Stimulated activated CD8-positive, alpha-beta memory T cell treated with anti-CD3 and anti-CD28 coated beads, Interleukin-12 subunit alpha, Interleukin-12 subunit beta, amount 100 ng/mL, for 1 hour (primary cell): ENCODE results near the gene KCNH6.

Experiments
- DNase-seq: peaks from one replicate; pipeline ENCODE4 v3.0.0-alpha.2; 2020; ENCODE audit warnings: low read depth

The KCNH6 gene

DNA sequence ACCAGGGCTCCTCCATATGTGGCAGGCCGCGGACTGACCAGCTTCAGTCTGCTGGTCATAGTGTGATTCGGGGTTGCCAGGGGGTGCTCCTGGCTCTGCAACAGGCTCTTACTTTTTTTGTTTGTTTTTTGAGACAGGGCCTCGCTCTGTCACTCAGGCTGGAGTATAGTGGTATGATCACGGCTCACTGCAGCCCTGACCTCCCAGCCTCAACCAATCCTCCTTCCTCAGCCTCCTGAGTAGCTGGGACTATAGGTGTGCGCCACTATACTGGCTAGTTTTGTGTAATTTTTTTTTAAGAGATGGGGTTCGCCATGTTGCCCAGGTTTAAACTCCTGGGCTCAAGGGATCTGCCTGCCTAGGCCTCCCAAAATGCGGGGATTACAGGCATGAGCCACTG lies 11.8 kb upstream of the KCNH6 start:
- DNase-seq = no peak

DNA sequence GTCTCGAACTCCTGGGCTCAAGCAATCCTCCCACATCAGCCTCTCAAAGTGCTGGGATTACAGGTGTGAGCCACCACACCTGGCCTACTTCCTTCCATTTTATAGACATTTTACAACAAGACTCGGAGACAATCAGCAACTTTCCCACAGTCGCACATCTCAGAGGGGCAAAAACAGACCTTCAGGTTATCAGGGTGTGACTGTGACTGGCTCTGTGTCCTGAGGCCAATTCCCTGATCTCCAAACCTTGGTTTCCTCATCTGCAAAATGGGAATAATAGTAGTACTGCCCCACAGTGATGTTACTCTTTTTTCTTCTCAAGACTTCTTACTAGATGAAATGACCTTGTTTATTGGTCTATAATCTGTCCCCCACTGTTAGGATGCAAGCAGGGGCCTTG lies 10.8 kb upstream of the KCNH6 start:
- DNase-seq = no peak

DNA sequence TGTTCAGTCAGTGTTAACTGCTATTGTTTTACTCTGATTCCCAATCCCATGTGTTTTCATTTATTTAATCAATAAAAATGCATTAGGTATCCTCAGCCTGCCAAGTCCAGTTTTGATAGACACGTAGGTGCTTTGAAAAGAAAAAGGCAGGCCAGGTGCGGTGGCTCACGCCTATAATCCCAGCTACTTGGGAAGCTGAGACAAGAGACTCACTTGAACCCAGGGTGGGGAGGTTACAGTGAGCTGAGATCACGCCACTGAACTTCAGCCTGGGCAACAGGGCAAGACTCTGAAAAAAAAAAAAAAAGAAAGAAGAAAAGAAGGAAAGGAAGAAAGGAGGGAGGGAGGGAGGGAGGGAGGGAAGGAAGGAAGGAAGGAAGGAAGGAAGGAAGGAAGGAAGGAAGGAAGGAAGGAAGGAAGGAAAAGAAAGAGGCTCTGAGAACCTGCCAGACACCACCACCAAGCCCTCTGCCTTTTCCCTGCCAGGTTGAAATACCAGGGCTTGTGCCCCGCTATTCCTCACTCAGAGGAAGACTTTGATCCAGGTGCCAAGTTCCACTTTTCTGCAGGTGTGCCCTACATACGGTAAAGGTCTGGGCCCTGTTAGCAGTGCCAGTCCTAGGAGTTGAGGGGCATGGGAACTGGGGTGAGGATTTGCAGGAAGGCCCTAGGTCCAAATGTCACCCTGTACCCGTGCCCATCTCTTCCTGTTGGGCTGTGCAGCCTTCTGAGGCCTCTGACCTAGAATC lies 10.1 kb upstream of the KCNH6 start:
- no peak for DNase-seq

DNA sequence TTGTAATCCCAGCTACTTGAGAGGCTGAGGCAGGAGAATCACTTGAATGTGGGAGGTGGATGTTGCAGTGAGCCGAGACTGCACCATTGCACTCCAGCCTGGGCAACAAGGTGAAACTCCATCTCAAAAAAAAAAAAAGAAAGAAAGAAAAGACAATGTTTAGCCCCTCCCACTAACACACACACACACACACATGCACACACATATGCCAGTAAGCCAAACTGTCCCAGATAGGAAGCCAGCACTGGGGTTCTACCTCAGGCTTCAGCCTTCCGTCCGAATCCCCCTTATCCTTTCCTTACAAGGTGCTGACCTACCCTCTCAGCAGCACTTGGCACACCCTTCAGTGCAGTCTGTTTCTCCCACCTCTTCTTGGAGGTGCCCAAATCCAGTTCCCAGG lies 8.7 kb upstream of the KCNH6 start:
- DNase-seq = no peak

DNA sequence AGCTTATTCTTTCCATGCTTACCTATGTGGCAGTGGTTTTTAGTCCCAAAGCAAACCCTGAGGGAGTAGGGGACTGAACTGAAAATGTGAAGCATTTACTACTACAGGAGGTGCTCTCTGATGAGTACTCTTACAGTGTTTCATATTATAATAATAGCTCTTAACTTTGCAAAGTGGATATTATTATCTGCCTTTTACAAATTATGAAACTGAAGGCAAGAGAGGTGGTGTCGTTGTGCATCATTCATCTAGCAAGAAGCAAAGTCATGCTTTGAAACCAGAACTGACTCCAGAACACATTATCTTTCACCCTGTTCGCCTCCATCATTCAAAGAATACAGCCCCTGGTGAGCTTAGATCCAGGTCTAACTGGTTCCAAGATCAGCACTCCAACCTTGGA lies 8.2 kb upstream of the KCNH6 start:
- DNase-seq = no peak

DNA sequence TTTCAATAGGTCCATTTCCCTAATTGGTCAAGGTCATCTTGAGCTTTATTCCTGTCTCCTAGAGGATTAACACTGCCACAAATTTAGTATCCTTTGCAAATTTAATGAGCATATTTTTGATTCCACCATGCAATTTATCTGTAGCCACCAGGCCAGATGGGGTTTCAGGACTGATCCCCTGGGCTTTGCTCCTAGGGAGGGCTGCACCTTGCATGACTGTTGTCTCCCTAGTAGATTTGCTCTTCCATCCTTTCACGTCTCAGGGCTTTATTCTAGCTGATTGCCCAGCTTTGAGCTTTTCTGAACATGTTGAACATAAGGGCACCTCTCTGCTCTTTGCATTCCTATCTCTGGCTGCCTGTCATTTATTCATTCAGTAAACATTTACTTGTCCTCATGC lies 7.7 kb upstream of the KCNH6 start:
- no peak for DNase-seq

DNA sequence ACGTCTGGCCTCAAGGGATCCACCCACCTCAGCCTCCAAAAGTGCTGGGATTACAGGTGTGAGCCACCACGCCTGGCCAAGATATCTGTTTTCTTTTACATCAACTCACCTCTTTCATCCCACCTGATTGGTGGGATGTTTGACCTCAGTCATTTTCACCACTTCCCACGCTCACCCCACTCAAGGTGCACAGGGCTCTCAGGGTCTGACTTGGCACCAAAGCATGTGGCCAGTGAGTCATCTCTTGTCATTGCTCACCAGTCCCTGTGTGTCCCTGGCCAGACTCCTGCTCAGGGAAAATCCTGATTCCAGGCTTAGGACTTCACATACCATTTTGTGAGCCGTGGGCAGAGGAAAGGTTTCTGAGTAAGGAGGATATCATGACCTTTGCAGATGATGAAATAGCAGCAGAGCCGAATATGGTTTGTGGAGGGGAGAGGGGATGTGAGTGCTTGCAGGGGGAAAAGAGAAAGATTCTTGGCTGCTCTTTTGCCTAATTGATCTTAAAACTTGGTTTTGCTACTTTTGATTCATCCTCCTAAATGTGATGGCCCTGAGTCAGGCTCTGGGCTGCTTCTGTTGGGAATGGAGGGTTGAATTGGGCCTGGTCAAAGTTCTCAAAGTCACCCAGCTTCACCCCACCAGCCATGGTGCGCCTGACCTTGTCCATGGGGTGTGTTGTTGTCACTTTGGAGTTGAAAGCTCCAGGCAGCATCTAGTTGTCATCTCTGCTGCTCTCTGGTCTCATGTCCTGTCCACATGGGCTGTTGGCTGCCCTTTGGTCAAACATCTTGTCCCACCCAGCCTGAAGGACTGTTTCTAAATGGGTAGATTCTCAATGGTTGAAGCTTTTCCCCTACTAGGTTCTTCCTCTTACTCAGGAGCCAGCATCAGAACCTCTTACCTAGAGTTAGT lies 6.0 kb upstream of the KCNH6 start:
- no peak for DNase-seq

DNA sequence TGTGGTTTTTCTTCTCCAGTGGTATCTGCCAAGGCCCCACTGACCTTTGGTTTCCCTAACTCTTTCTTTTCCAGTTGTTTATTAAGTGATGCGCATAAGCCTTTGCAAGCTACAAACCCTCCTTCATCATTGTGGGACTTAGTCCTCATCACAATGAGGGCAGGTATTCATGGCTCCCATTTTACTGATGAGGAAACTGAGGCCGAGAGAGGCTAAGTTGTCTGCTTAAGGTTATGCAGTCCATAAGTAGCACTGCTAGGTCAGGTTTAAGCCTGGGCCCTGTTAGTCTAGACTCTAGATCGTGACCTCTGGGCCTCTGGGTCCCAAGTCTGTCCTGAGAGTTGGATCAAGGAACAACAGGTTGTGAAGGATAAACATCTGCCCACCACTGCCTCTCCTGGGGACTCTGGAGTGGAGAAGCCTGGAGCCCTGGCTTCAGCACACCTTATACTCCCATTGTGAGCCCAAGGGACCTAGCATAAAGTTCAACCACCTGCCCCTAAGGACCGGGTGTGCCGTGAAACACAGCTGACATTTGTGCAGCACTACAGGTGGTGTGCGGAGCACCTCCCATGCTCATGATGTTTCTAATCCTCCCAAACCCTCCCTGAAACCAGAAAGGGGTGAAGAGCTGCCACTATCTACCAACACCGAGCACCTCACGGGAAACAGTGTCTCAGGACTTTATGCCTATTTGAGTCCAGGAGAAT lies 5.2 kb upstream of the KCNH6 start:
- DNase-seq = no peak

DNA sequence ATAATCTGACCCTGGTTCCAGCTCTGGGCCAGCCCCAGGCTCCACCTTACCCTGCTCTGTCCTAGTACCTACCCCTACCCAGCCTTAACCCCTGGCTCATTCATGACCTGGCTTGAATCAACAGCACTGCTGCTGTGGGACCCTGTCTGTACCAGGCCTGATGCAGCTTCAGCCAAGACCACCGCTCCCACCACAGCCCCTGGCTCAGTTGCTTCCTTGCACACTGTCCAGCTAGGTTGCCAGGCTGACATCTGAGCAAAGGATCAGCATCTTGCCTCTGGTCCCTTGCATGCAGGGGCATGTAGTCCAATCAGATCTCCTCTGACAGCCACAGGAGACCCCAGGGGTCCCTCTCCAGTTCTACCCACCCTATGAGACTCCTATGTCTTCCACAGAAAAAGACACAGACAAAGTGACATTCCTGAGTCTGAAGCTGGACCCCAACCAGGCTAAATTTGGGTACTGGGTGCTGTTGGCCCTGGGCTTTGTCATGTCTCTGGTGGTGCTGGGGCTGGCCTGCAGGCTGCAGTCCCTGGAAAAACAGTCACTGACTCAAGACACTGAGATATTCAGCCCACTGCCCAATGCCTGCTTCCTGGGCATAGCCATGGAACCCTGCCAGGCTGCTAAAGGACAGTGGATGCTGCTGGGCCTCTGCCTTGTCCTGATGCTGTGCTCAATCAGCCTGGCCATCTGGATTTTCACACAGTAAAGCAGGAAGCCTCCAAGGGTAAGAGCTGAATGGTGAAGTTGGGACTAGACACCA lies 3.9 kb upstream of the KCNH6 start:
- DNase-seq = no peak

DNA sequence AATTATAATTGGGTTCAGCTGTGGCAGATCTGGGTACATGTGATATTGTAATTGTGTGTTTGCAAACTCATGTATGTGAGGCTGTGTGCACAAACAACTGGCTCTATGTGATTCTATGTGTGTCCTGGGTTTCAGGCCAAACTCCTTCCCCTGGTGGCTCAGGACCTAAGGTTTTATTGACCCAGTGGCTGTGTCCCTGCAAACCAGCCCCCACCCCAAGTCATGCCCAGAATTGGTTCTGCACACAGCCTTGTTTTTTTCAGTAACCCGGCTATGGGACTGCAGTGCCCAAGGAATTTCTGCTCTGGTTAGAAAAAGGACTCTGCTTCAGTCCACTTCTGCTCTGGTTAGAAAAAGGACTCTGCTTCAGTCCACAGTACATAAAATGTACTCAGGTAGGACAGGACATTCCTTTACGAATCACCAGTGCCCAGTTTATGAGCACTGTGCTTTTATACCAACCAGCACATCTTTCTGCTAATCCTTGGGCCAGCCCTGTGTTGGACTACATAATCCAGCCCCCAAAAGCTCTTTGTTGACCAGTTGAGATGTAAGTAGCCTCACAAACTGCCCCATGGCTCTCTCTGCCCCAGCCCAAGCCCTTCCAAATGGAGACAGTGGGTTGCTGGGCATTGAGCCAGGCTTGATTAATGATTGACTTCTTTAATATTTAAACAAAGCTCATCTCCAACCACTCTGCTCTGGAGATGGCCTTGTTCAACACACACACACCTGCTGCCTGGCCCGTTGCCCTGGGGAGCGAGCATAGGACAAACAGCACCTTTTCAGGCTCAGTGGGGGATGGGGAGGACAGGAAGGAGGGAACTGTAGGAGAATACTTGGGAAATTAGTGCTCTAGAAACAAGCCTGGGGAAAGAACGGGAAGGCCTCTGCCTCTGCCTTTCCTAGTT lies 2.9 kb upstream of the KCNH6 start:
- no peak for DNase-seq

DNA sequence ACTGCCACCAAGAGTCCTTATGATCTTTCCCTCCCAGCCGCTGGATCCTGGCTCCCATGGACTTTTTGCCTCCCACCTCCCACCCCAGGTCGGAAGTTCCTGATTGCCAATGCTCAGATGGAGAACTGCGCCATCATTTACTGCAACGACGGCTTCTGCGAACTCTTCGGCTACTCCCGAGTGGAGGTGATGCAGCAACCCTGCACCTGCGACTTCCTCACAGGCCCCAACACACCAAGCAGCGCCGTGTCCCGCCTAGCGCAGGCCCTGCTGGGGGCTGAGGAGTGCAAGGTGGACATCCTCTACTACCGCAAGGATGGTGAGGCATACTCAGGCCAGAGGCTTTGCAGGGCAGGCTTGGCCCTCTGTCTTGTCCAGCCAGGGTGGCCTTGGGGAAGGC lies 893 bp downstream of the KCNH6 start:
- DNase-seq = no peak

DNA sequence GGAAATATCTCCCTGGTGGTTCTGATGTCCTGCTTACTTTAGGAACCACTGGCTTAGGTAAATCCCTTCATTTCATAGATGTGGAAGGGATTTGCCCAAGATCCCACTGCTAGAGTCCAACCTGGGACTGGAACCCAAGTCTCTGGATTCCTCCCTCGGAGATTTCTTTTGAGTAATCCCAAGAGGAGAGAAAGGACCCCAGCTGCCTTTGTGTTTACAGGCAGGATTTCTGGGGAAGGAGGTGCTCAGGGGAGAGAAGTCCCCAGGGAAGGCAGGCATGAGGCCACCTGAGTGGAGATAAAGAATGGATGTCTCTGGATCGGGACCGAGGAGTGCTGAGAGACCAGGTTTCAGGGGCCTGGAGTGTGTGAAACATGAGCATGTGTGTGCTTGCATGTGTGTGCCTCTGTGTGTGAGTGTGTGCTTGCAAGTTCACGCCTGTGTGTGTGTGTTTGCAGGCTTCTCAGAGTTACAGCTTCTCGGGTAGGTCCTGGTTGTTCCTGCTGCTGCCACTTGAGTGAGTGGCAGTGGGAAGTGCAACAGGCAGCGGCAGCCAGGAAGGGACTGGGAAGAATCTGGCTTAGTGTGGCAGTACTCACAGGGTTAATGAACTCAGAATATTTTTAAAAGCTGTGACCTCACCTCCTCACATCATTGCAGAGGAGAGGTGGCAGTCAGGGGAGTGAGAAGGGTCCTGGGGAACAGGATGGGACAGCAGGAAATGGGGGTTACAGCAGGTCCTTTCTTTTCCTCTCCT lies 2.2 kb downstream of the KCNH6 start:
- no peak for DNase-seq

DNA sequence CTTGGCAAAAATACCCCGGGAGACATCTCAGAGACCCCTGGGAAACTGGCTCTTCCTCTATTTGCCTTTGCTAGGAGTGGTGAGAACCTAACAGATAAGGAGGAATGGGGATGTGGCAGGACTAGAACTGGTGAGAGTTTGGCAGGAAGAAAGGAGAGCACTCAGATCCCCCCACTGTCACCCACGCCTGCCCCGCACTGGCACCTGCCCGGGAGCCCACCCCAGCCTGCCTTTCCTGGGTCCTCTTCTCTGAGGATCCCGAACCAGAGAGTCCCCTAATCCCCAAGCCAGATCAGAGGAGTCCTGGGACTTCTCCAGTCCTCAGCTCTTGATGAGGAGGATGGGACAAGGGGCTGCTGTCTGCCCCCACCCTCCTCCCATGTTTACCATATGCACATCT lies 3.7 kb downstream of the KCNH6 start:
- no peak for DNase-seq

DNA sequence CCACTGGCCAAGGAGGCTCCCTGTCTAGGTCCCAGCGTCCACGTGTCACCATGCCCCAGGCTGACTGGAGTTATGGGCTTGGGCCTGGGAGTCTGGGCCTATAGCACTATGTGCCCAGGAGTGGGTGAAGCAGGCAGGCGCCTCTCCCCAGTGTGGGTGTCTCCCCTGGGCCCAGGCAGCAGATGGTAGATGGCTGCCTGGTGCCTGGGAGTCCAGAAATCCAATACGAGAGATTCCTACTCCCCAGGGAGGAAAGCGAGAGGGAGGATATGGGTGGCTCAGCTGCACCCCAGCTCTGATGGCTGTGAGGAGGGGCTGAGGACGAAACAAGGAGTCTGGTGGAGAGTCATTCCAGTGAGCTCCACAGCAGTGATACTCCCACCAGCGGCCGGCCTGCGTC lies 5.0 kb downstream of the KCNH6 start:
- no peak for DNase-seq

DNA sequence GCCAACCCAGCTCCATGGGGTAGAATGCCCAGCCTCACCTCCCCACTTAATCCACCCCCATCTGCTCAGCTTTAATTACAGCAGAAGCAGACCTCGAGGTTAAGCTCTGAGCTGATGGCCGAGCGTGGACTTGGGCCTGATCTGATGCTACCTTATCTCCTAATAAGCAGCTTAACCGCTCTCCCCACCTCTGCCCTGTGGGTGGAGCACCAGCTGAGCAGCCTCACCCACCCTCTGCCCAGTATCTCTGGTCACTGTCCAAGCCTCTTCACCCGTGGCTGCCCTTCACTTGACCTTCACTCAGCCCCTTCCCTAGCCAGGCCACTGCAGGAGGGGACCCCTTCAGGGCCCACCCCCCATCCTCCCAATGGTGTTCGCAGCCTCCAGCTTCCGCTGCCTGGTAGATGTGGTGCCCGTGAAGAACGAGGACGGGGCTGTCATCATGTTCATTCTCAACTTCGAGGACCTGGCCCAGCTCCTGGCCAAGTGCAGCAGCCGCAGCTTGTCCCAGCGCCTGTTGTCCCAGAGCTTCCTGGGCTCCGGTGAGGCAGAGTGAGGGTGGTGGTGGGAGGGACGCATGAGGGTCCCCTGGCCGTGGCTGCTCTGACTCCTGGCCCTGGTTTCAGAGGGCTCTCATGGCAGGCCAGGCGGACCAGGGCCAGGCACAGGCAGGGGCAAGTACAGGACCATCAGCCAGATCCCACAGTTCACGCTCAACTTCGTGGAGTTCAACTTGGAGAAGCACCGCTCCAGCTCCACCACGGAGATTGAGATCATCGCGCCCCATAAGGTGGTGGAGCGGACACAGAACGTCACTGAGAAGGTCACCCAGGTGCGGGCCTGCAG lies 6.8 kb downstream of the KCNH6 start:
- DNase-seq = no peak

DNA sequence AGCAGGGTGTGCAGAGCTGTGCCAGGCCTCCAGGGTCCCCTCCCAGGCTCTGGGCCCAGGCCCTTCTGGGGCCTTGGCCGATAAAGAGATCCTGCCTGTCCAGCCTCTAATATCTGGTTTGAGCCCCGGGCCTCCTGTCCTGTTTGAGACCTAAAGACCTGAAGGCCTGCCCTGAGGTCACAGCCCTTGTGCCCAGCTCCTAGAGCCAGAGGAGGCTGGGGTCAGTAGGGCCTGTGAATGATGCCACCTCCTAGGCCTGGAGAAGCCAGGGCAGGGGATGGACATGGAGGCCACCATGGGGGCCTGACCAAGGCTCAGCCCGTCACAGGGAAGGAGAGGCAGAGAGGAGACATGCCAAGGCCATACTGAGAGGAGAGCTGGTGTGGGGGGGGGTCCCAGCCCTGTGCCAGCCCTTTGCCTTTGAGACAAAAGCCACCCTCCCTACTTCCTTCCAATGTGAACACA lies 7.4 kb downstream of the KCNH6 start:
- no peak for DNase-seq

DNA sequence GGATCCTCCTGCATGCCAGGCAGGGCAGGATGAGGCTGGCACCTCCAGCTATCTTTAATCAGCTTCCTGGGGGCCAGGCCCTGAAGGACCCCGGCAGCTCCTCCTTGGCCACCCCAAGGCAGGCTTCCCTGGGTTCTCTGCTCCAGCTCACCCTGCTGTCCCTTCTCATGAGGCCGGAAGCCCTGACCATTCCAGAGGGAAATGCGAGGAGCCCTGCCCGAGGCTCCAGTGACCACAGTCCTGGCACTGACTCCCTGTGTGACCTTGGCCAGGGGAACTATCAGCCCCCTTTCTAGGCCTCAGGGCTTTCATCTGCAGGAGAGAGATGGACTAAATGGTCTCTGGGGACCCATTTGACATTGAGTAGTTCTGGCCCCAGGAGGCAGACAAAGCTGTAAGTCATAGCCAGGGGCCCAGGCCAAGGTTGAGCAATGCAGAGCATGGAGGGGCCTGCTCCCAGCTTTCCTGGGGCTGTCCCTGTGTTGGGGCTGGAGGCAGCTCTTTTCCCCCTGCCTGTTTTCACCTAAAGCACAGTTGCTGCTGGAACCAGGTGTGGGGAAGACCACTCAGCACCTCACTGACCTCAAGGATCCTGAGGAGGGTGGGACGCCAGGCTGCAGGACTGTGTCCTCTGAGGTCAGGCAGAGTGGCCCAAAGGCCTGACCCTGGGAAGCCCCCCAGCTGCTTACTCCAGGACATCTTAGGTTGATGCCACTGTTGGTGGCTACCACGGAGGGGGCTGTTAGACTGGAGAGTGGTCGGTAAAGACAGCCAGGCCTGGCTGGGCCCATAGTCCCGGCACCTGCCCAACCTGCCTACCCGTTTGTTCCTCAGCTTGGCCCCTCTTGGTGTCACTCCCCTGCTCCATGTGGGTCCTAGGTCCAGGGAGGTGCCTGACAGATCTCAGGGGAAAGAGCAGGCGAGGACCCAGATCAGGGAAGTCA lies 8.1 kb downstream of the KCNH6 start:
- DNase-seq = no peak
